HG03457 (cell line): Measurements from ENCODE around the gene CLEC4E.
"Not testable (repeated sequence)": the region's sequence is repeated elsewhere in the genome, so short reads cannot be mapped to it uniquely, and the experiment has no call there.

Source experiments
- ATAC-seq: cut with Tn5 transposase; IDR thresholded peaks from one replicate; pipeline ENCODE4 v1.9.1; 2021; ENCODE audit warnings: moderate number of reproducible peaks; ENCODE audit not compliant: unreplicated experiment

The CLEC4E gene

GRCh38 chr12:8540831-8541230 lies at the start of gene CLEC4E:
Gene CLEC4E (minus strand): TSS chr12:8540905. CDS start chr12:8540797, 108 bp downstream.
- not testable (repeated sequence) for ATAC-seq

DNA sequence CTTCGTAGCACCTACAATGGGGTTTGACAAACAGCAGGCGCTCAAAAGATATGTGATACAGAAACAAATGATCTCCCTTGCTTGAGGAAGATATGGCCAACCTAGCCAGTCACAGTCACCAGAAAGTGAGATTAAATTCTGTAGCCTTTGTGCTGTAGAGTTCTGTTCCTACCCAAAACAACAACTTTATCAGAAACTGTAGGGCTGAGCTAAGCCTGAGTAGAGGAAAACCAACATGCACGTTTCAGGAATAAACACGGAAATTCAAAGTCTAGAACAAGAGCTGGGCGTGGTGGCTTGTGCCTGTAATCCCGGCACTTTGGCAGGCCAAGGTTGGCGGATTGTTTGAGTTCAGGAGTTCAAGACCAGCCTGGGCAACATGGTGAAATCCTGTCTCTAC lies 49.0 kb upstream of the CLEC4E start:
- no peak for ATAC-seq

DNA sequence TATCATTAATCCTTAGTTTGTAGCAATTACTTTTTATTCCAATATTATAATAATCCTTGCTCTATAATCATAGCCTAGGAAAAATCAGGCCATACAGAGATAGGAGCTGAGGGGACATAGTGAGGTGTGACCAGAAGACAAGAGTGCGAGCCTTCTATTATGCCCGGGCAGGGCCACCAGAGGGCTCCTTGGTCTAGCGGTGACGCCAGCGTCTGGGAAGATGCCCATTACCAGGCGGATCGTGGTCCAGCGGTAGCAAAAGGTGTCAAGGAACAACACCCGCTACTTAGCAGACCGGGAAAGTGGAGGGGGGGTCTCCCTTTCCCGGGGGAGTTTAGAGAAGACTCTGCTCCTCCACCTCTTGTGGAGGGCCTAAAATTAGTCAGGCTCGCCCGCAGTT lies 43.8 kb upstream of the CLEC4E start:
- not testable (repeated sequence) for ATAC-seq

- no peak for ATAC-seq
These were observed 43.3 kb upstream of the CLEC4E start for GRCh38 chr12:8584004-8584403.

- ATAC-seq, result no peak
These were observed 40.5 kb upstream of the CLEC4E start for GRCh38 chr12:8581098-8581784.

DNA sequence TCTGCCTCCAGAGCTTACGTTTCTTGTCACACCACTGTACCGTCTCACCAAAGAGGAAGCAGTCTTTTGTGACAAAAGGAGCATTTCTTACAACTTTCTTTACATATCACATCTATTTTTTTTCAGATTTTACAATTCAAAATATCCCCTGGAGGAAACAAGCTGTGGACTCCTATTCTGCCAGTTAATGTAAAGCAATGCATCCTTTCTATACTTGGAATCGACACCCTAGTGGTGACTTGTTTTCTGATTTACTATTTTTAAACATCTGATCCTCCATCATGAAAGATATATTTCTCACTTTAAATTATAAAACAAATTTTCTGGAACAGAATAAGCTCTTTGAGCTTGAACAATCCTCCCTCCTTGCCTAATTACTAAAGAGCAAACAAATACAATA lies 37.2 kb upstream of the CLEC4E start:
- ATAC-seq, result no peak

DNA sequence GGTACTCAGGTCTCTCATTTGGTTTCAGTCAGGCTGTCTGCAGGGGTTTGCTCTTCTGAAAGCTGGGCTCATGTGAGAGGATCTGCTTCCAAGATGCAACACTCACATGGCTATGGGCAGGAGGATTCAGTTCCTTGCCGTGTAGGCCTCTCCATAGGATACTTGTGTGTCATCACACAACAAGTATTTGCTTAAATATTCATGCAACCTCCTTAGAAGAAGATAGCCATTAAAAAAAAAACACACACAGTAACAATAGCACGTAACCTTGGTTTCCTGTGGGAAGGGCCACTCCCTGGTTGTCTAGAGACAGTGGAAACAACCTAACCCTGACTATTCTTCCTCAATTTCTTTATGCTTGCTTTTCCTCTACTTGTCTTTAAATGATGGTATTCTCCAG lies 31.8 kb upstream of the CLEC4E start:
- no peak for ATAC-seq

DNA sequence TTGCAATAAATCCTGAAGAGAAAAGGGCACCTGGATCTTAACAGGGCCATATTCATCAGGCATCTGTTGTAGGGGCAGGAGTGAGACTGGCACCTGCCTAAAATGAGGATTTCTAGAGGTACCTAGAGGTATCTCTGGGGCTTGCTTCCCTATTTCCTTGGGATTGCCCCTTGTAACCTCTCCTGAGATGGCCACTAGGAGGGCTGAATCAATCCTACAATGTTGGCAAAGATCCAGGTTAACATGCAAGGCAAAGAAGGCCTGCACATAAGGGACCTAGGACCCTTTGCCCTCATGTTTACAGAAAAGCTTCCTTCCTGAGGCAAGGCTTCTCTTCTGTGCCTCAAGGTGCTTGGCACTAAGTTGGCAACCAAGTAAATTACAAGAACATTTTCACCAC lies 25.8 kb upstream of the CLEC4E start:
- ATAC-seq, result no peak

GRCh38 chr12:8566052-8566451 lies 25.3 kb upstream of the CLEC4E start:
- not testable (repeated sequence) for ATAC-seq

- no peak for ATAC-seq
These were observed 24.0 kb upstream of the CLEC4E start for GRCh38 chr12:8564656-8565055.

GRCh38 chr12:8563356-8563755 lies 22.7 kb upstream of the CLEC4E start:
- ATAC-seq, result no peak

DNA sequence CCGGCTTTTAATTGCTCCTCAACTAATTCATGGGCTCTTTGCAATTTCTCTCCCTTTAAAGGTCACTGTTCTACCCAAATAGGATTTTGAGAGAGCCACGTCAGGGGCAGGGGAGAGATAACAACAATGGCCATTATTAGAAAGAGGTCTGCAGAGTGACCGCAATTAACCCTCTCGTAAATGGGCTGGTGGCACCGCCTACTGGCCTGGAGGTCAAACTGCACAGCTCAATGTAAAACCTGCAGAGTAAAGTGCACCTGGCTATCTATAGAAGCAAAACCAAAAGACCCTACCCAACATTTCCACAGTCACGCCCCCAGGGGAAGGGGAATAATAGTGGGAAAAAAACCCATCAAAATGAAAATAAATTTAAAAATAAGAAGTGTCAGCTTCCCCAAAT lies 21.6 kb upstream of the CLEC4E start:
- ATAC-seq, result no peak

GRCh38 chr12:8561011-8561410 lies 20.3 kb upstream of the CLEC4E start:
- no peak for ATAC-seq

- no peak for ATAC-seq
These were observed 19.0 kb upstream of the CLEC4E start for GRCh38 chr12:8559676-8560075.

DNA sequence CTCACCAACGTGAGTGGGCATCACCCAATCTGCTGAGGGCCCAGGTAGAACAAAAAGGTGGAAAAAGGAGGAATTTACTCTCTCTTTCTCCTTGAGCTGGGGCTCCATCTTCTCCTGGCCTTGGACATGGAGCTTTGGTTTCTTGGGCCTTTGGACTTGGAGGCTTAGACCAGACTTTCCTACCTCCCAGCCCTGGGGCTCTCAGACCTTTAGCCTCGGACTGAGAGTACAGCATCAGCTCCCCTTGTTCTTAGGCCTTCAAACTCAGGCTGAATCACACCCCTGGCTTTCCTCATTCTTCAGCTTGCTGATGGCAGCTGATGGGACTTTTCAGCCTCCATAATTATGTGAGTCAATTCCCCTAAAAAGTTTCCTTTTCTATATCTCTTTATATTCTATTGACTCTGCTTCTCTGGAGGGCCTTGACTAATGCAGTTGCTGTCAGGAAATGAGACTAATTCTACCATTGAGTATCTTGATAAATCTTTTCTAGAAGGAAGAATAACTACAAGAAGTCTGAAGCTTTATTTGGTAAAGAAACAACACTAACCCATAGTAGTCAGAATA lies 15.9 kb upstream of the CLEC4E start:
- no peak for ATAC-seq

DNA sequence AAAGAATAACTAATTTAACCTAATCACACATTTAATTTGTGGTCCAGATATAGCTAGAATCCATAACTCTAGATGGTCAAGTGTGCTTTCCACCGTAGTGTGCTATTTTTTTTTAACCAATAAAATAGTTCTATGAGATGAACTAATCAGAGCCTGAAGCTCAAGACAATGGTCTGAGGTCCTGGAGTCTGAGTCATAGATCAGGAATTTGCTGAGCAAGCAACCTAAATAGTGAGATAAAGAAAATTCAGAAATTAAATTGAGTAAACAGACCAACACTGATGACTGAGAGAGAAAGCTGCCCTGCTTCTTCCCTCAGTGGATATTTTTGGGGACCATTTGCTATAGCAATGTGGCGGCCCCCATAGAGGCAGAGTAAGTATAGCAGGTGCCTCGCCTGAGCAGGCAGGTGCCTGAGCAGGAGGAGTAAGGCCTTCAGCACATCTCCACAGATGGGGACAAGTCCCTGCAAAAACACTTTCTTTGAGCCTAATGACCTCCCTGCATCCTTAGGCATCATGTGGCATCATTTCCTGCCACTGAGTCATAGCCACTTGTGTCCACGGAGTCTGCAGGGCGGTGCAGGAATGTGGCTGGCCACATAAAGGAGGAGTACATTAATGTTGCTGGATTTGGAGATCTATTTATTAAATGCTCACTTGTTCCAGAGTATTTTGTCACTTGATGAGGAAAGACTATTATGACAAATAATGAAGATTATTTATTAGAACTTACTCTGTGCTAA lies 13.9 kb upstream of the CLEC4E start:
- no peak for ATAC-seq

- ATAC-seq, result no peak
These were observed 12.5 kb upstream of the CLEC4E start for GRCh38 chr12:8553088-8553627.

- ATAC-seq, result no peak
These were observed 8.7 kb upstream of the CLEC4E start for GRCh38 chr12:8549381-8549780.

GRCh38 chr12:8548192-8548591 lies 7.5 kb upstream of the CLEC4E start:
- ATAC-seq, result no peak

DNA sequence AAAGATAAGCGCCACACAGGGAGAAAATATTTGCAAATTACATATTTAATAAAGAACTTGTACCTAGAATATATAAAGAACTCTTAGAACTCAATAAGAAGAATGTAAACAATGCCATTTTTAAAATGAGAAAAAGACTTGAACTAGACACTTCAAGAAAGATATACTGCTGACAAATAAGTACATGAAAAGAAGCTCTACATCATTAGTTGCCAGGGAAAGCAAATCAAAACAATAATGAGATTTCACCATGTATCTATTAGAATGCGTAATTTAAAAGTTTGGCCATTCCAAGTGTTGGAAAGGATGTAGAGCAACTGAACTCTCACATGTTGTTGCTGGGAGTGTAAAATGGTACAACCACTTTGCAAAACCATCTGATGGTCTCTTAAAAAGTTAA lies 6.9 kb upstream of the CLEC4E start:
- ATAC-seq, result no peak

DNA sequence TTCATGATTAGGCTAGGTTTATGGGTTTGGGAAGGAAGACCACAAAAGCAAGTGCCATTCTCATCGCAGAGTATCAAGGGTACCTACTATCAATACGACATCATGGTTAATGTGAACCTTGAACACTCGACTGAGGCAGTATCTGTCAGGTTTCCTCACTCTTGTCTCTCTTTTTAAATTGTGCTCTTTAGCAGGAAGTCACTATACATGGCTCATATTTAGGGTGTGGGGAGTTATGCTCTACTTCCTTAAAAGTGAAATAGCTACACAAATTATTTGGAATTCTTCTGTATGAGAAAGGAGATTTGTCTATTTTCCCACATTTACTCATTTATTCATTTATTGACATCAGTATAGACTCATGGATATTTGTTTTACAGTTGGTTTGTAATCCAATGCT lies 5.9 kb upstream of the CLEC4E start:
- ATAC-seq, result no peak

DNA sequence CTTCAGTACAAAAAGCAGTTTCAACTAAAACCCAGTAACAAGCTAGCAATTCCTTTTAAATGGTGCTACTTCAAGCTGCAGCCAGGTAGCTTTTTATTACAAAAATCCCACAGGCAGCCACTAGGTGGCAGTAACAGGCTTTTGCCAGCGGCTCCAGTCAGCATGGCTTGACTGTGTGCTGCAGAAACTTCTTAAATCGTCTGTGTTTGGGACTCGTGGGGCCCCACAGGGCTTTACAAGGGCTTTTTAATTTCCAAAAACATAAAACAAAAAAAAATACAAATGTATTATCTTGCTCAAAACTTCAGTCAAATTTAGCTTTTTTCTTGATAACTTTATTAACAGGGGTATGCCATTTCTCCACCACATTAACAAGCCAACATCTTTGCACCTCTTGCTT lies 3.6 kb upstream of the CLEC4E start:
- ATAC-seq, result no peak
